ENCODE data around the gene DEPDC1.
"Not testable (repeated sequence)": the region's sequence is repeated elsewhere in the genome, so short reads cannot be mapped to it uniquely, and the experiment has no call there.

The DEPDC1 gene

GRCh38 chr1:68478662-68479061 is 18.2 kb downstream of the DEPDC1 start:
- no peak for DNase-seq (ENCODE audit: low read depth in 3 of 3, low spot score in 1 of 3)

GRCh38 chr1:68476626-68477025 is 20.3 kb downstream of the DEPDC1 start:
- not testable (repeated sequence) for DNase-seq (ENCODE audit: low read depth in 3 of 3, low spot score in 1 of 3)

- no peak for DNase-seq (ENCODE audit: low read depth in 3 of 3, low spot score in 1 of 3)
These were observed 23.8 kb downstream of the DEPDC1 start for GRCh38 chr1:68473060-68473459.

GRCh38 chr1:68470388-68470970 is 26.4 kb downstream of the DEPDC1 start:
- no peak for DNase-seq (ENCODE audit: low read depth in 3 of 3, low spot score in 1 of 3)

GRCh38 chr1:68464891-68465290 is 32.0 kb downstream of the DEPDC1 start:
- DNase-seq (ENCODE audit: low read depth in 3 of 3, low spot score in 1 of 3), result no peak

- DNase-seq (ENCODE audit: low read depth in 3 of 3, low spot score in 1 of 3), result no peak
These were observed 35.9 kb downstream of the DEPDC1 start for GRCh38 chr1:68460935-68461334.

GRCh38 chr1:68459796-68460195 is 37.1 kb downstream of the DEPDC1 start:
- DNase-seq (ENCODE audit: low read depth in 3 of 3, low spot score in 1 of 3), result no peak

GRCh38 chr1:68459091-68459490 is 37.8 kb downstream of the DEPDC1 start:
- no peak for DNase-seq (ENCODE audit: low read depth in 3 of 3, low spot score in 1 of 3)

GRCh38 chr1:68456202-68456601 is 40.7 kb downstream of the DEPDC1 start:
- no peak for DNase-seq (ENCODE audit: low read depth in 3 of 3, low spot score in 1 of 3)

GRCh38 chr1:68454534-68454933 is 42.3 kb downstream of the DEPDC1 start:
- no peak for DNase-seq (ENCODE audit: low read depth in 3 of 3, low spot score in 1 of 3)

- DNase-seq (ENCODE audit: low read depth in 3 of 3, low spot score in 1 of 3), result no peak
These were observed 43.7 kb downstream of the DEPDC1 start for GRCh38 chr1:68453060-68453670.

- DNase-seq (ENCODE audit: low read depth in 3 of 3, low spot score in 1 of 3), result no peak
These were observed 47.0 kb downstream of the DEPDC1 start, which contains the start of gene RPE65 for GRCh38 chr1:68449901-68450300. Gene RPE65, minus strand, starts transcription at chr1:68449954. Its CDS starts 49 bp downstream, at chr1:68449905.

- DNase-seq (ENCODE audit: low read depth in 3 of 3, low spot score in 1 of 3), result no peak
These were observed 48.5 kb downstream of the DEPDC1 start for GRCh38 chr1:68448365-68448764.

GRCh38 chr1:68445709-68446108 is 51.2 kb downstream of the DEPDC1 start:
- DNase-seq (ENCODE audit: low read depth in 3 of 3, low spot score in 1 of 3), result no peak

GRCh38 chr1:68442822-68443556 is 53.9 kb downstream of the DEPDC1 start:
- no peak for DNase-seq (ENCODE audit: low read depth in 3 of 3, low spot score in 1 of 3)

GRCh38 chr1:68442006-68442405 is 54.9 kb downstream of the DEPDC1 start:
- DNase-seq (ENCODE audit: low read depth in 3 of 3, low spot score in 1 of 3), result no peak

GRCh38 chr1:68438310-68438709 is 58.6 kb downstream of the DEPDC1 start:
- no peak for DNase-seq (ENCODE audit: low read depth in 3 of 3, low spot score in 1 of 3)

- no peak for DNase-seq (ENCODE audit: low read depth in 3 of 3, low spot score in 1 of 3)
These were observed 63.5 kb downstream of the DEPDC1 start for GRCh38 chr1:68433395-68433794.

GRCh38 chr1:68431076-68431475 is 65.8 kb downstream of the DEPDC1 start:
- no peak for DNase-seq (ENCODE audit: low read depth in 3 of 3, low spot score in 1 of 3)

- DNase-seq (ENCODE audit: low read depth in 3 of 3, low spot score in 1 of 3), result no peak
These were observed 67.6 kb downstream of the DEPDC1 start for GRCh38 chr1:68429233-68429808.

- DNase-seq (ENCODE audit: low read depth in 3 of 3, low spot score in 1 of 3), result no peak
These were observed 70.3 kb downstream of the DEPDC1 start for GRCh38 chr1:68426594-68426993.
